Measurements from ENCODE around the gene NPY5R.

The NPY5R gene

GRCh38 chr4:163400911-163401310, 57.2 kb downstream of the NPY5R start:
- TF ChIP-seq POLR2A (IDR thresholded peaks at IDR 0.05; ENCODE audit: low read length) (no peak), GATA1 (IDR thresholded peaks at IDR 0.05; ENCODE audit: low read depth, low read length) (no peak)
- DNase-seq, result no peak
